ENCODE measurements around the gene CCDC40. TPM values are rescaled to one million over a fixed set of nuclear protein-coding genes. Genes with fewer than 3 reads are reported as not detected.

The CCDC40 gene
- total RNA-seq, result 1.6 and 2.9 TPM in 2 replicates

DNA sequence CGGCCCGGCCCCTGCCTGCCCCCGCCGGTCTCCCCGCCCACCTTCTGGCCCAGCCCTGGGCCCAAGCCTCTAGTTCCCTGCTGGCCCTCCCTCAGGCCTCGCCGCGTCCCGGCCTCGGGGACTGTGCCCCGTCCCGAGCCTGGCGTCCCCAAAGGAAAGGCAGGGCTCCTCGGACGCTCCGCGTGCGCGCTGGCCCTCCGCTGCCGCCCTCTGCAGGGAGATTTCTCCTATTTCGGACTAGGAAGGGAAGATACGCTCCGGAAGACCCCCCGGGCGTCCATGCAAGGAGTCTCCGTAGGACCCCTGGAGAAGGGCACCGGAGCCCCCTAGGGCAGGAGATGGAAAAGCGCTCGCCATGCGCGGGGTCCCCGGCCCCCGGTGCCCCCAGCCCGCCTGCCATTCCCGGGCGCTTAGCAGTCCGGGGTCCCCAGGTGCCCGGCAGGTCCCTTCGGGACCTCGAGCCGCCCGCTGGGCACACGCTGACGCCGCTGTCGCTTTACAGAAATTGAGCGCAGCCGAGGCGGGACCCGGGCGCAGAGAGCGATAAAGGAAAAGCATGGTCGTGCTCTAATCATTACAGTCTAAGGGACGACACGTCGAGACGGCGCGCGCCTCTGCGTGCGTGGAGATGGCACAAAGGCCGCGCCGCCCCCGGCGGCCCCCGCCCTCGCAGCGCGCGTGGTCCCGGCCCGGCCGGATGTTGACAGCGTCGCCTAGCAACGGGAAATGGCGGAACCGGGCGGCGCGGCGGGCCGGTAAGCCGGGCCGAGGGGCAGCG is at the start of gene CCDC40:
Gene CCDC40 (plus strand): TSS at position 706 of the 778 bp plus-strand sequence. CDS start 21 bp downstream, at position 727.

GRCh38 chr17:80035687-80035936 is 830 bp upstream of the CCDC40 start, which contains the start of gene TBC1D16:
TSS of gene TBC1D16 (minus strand) at chr17:80035872. CDS start at chr17:80013547, 22,325 bp downstream.

GRCh38 chr17:80101011-80101945 is 64.8 kb downstream of the CCDC40 start, which contains the start of gene GAA:
TSS of gene GAA (plus strand) at chr17:80101581. CDS start at chr17:80104587, 3,006 bp downstream.

GRCh38 chr17:80147035-80147822 is 110.8 kb downstream of the CCDC40 start, which contains the start of gene EIF4A3:
TSS of gene EIF4A3 (minus strand) at chr17:80147128. CDS start at chr17:80146961, 167 bp downstream.

Small RNA genes lying within 50 kb of the gene (small RNA-seq; reads per million reads assigned to genes)
- gene AC087741.2 (not detected), gene MIR1268B (not detected)

Other genes starting within 250 kb of the CCDC40 start
- 2.2 and 2.6 TPM in 2 replicates for gene CBX8, start 239.6 kb upstream of the CCDC40 start, total RNA-seq
- gene CBX4, start 197.2 kb upstream of the CCDC40 start, total RNA-seq, result 9.4 and 11.8 TPM in 2 replicates
- gene TBC1D16, start 770 bp upstream of the CCDC40 start, total RNA-seq, result 44.3 and 67.3 TPM in 2 replicates
- 40.4 and 49.3 TPM in 2 replicates for gene GAA, start 64.9 kb downstream of the CCDC40 start, total RNA-seq
- gene EIF4A3, start 110.5 kb downstream of the CCDC40 start, total RNA-seq, result 71.9 and 81.8 TPM in 2 replicates
- gene CARD14, start 133.4 kb downstream of the CCDC40 start, total RNA-seq, result 0.10 TPM in 1 of 2 replicates, not detected in the other
- gene SGSH, start 183.7 kb downstream of the CCDC40 start, total RNA-seq, result 25.0 and 33.0 TPM in 2 replicates
- 14.5 and 18.9 TPM in 2 replicates for gene SLC26A11, start 183.8 kb downstream of the CCDC40 start, total RNA-seq
- gene RNF213, start 224.2 kb downstream of the CCDC40 start, total RNA-seq, result 96.9 and 106 TPM in 2 replicates

Measured in vein endothelial cell (primary cell).